IPS DF 4.7 (cell line): ENCODE results near the gene SGPL1.

Source experiments
- DNase-seq: peaks from one replicate; pipeline ENCODE4 v3.0.0-alpha.2; 2013; ENCODE audit warnings: low spot score; ENCODE audit errors: extremely low read depth

The SGPL1 gene

DNA sequence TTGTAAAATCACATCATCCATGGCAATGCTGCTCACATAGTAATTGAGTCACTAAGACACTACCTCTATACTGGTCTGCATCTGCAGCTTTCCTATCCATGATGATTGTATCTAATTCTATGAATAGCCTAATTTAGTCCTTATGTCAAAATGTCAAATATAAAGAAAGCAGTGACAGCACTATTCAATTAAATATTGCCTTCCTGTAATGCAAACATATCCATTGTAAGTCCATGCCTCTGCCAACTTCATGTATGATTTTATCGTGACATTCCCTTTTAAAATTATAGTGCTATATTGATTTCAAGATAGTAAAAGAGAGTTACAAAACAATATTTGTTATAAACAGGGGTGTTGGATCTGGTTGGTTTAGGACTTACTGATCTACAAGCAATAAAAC is 4.8 kb upstream of the SGPL1 start:
- no peak for DNase-seq

DNA sequence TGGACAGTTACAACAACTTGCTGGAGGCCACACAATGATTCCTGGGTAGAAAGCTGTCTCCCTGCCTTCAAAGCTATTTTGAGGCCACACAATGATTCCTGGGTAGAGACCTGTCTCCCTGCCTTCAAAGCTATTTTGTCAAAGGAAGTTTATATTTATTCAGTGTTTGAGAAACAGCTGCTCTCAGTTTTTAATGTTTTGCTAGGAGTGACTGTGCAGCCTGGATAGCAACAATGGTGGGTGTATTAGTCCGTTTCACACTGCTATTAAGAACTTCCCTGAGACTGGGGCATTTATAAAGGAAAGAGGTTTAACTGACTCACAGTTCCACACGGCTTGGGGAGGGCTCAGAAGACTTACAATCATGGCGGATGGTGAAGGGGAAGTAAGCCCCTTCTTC is 3.9 kb upstream of the SGPL1 start:
- DNase-seq: no peak

DNA sequence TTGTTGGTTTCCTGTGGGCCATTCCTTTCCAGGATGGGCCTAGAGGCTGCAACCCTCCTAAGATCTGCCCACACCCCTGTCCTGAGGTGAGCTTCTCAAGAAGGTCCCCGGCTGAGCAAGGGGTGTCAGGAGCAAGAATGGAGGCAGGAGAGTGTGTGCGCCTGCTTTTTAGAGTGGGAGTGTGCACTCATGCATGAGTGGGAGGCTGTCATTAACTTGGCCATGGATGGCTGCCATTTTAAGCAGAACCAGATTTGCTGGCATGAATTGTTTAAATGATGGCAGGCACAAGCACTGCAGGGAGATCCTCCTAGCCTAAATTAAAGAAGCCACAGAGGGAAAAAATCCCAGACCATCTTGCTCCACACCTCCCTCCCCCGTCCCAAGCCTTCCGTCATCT is 2.9 kb upstream of the SGPL1 start:
- DNase-seq: no peak

DNA sequence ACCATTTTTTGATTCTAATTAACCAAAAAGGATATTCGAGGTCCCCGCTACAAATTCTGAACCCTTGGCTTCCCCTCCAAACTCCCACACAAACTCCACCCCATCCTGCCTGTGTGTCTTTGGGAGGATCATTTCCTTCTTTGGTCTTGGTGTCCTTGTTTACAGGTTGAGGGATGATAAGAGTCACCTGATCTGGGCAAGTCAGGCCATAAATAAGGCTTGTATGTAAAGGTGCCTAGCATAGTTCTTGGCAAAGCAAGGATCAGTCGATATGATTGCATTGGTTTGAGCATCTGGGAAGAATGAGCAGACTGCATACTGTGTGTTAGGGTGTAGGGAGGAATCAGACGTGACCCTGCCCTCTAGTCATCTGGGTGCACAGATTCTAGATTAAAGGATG is 1.6 kb upstream of the SGPL1 start:
- no peak for DNase-seq

DNA sequence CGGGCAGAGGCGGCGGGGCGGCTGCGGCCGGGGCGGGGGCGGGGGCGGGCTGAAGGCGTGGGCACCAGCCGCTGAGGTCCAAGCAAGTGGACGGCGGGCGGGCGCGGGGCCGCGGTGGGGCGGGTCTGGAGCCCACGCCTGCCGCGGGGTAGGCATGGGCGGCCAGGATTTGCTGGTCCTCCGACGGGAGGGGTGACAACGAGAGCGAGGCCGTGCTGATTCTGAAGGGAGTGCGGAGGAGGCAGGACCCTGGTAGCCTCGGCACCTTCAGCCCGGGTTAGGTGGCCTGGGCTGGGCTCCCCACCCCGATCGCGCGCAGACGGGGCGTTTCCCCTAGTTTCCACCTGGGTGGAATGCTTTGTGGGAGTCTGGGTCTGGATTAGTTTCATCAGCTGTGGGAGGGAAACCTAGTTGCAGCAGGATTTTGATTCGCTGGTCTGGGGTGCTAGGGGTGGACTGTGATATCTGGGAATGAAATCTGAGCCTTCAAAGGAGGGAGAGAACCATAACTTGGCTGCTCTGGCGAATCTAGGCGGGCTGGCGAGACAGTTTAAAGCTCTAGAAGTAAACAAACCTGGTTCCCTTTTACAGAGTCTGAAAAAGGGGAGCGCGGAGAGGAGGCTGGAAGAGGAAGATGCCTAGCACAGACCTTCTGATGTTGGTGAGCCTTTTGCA is 609 bp downstream of the SGPL1 start:
- DNase-seq: no peak

DNA sequence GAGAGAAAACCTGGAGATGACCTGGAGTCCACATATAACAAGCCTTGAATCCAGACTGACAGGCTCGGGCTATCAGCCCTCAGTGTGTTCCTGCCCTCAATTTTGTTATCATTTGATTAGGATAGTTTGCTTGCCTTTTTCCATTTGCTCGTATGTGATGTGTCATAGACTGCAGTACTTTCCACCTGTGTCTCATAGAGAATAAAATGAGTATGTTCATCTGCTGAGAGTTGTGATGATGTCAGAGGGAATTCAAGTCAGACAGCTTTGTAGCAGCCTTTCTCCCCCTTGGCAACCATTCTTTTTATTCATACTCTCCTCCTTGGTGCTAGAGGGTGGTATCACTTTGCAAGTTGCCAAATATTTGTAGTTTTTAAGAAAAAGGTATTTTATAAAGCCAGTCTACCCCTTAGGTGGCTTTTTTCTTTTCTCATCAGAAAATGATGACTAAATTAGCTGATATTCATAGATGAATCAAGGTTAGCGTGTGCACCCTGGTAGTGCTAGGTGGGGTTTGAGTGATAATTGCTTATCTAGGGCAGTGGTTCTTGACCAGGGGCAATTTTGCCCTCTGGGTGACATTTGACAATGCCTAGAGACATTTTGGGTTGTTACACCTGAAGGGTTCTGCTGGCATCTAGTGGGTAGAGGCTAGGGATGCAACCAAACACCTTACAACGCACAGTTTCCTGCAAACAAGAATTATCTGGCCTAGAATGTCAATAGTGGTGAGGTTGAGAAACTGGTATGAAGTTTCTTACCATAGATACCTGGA is 5.4 kb downstream of the SGPL1 start:
- no peak for DNase-seq

DNA sequence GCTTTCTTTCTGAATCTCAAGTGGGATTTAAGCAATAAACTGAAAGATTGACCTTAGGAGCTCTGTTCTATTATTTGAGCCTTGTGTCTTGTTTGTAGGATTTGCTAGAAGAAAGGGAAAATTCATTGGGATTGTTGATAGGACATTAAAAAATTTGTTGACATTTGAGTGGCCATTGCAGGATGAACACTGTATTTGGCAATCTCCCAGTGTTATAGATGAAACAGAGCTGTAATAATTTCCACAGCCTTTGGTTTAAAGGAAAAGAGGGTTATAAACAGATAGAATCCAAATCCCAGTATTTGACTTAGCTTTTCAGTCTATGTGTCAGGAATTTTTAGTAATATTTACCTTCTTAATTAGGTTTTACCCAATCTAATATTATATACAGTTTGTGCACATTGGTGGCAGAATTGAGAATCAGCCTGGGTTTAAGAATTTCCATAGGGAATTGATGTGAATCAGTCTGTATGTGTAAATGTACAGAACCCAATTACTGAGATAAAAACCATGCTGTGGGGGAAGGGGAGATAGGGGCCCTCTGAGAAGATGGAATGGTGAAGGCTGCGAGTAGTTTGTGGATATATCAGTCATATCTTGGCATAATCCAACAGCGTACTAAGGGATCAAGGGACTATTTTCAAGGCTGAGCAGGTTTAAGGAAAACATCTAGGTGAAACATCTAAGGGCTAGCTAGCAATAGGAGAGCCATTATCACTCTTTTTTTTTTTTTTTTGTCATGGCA is 6.5 kb downstream of the SGPL1 start:
- DNase-seq: no peak

DNA sequence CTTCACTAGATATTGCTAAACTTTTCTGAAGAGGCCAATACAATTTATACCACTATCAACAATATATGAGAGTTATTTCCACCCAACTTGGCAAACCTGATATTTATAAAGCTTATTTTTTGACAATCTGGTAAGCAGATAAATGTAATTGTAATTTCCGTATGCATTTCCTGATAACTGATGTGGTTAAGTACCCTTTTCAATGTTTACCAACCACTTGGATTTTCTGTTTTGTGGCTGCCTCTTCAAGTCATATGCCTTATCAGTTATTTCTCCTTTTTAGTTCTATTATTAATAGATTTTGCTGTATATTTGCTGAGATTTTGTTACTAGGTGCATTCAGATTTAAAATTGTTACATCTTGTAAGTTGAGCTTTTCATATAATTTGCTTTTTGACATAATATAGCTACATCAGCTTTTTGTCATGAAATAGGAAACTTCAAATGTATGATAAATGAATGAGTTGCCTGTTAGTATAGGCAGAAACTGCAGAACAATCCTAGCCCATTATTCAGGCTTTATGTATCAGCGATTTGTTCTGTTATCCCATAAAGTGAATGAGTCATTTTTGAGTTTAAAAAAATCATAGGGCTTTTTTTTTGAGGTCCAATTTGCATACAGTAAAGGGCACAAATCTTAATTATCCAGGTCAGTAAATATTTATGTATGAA is 11.5 kb downstream of the SGPL1 start:
- DNase-seq: no peak

DNA sequence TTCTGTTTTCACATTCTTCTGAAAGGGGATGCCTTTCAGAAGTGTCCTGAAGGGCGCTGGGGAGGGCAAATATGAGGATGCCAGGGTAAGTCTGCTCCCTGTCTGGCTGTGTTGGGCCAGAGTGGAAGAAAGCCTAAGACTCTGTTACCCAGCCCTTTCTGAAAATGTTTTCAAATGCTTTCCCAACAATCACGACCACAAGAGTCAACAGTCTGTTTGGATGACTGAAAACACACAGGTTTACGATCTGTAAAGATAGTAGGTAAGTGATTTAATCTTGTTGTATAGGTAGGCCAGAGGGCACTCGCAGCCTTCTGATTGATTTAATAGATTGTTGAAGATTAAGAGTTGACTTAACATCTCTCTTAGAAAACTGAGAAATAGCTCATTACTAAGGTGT is 13.2 kb downstream of the SGPL1 start:
- DNase-seq: no peak

DNA sequence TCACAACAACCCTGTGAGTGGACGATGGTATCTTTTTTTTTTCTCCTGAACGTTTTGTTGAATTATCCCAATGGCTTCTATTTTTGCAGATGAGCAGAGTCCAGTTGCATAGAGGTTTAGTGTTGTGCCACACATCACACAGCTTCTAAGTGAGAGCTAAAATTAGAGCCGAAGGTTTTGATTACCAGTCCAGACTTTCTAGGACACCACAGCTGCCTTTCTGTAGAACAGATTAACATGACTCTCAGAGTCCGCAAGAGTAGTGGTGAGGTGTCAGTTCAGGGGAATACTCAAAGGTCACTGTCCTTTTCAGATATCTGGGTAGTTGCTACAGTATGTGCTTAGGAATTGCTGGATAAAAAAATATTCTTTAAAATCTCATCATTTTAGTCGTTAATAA is 13.8 kb downstream of the SGPL1 start:
- no peak for DNase-seq

DNA sequence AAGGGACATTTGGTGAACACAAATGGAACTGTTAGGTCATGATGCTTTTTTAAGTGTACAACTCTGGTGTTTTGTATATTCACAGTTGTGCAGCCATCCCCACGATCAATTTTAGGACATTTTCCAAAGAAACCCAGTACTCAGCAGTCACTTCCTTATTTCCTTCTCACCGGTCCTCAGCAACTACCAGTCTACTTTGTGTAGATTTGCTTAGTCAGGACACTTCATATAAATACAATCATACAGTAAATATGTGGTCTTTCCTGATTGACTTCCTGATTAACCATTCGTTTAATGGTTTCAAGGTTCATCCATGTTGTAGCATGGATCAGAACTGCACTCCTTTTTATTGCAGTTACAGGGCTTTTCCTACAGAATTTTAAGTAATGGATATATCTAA is 14.4 kb downstream of the SGPL1 start:
- no peak for DNase-seq

DNA sequence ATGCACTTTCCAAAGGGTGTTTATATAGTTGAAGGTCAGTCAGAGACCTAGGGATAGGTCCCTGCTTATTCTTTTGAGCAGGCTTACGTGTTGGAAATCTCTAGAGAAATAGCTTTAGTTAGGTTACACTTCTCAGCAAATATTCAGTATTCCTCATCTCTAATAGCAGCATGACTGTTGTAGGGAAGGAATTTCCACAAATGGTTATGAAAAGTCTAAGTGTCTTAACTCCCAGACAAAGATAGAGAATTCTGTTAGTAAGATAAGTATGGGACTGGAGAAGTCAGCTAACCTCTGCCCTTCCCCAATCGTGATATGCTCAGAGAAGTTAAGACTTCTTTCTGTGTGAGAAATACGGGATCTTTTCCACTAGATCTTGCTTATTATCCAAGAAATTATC is 16.5 kb downstream of the SGPL1 start:
- no peak for DNase-seq

DNA sequence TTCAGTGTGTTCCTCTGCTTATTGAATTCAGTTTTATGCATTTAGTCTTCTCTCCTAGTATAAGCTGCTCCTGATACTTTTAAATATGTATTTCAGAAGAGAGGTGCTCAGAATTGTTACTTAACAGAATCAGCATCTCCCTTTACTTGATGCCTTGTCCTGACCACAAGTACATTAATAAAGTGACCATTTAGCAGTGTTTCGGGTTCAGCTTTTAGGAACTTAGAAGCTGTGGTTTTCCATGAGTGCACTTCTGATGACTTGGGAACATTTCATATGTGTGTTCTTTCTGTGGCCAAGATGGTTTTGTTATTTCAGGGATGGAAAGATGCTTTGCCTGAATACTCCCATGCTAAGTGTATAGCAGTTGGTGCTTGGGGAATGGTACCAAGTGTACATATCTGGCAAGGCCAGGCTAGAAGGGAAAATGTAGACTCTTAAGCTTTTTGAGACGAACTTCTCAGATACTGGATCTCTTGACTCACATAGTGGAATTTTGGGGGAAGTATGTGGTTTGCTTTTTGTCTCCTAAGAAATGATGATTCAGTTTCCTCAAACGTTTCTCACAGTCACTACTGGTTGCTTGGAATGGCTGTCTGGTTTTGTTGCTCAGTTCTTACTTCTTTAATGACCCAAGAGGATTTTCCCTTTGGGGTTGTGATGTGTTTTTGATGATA is 17.2 kb downstream of the SGPL1 start:
- DNase-seq: no peak

DNA sequence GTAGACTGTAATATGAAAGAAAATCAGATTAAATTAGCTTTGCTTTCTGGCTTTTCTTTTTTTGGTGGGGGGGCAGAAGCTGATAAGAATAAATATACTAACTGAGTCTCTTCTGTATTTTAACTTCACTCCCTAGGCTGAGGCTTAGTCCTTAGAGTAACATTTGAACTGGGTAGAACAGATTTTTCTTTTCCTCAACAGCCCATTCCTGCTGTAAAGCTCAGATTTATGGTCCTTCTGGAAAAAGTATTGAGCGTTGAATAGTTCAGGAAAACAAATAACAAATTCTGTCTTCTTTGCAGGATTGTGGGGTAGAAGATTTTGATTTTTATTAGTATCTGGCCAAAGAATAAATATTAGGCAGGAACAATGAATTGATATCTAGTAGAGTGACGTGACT is 17.9 kb downstream of the SGPL1 start:
- no peak for DNase-seq

DNA sequence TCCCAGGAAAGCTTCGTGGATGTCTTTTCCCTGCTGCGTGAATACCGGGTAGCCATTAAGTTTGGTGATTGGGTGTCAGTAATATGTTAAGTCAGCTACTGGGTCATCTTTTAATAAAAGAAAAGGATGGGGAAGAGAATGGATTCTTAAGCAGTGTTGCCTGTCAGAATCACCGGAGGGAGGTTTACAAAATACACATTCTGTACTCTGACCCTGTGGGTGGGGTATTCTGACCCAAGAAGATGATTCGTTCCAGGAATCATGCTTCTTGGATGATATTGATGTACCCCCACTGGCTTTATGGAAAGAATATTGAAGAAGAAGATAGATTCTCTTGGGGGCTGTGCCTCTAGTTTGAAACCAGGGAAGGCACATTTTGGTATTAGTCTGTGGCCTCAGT is 18.3 kb downstream of the SGPL1 start:
- no peak for DNase-seq

DNA sequence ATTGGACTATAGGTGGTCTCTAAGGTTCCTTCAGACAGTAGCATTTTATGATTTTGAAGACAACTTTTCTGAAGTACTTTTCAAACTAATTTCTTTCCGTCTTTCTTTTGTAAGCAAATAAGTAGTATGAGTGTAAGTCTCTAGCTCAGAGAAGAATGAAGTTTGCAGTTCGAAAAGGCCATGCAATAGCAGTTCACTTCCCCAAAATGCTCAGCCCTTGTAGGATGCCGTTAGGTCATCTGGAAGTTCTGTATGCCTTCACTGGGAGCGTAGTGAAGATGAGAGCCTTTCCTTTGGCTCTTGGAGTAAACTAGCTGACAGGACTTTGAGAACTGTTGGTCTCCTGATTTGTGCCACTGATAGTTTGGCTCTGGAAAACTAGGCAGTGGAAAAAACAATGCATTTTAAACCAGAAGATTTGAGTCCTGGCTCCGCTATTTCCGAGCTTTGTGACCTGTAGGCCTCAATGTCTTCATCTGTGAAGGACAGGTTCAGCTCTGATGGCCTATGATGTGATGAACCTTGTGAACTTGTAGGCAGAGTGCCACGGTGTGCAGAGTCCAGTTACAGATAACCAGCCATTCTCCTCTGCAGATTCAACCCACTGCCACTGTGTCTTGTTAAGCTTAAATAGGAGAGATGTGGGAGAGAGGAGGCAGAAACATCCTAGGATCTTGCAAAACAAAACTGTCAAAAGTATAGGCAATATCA is 18.8 kb downstream of the SGPL1 start:
- DNase-seq: no peak

DNA sequence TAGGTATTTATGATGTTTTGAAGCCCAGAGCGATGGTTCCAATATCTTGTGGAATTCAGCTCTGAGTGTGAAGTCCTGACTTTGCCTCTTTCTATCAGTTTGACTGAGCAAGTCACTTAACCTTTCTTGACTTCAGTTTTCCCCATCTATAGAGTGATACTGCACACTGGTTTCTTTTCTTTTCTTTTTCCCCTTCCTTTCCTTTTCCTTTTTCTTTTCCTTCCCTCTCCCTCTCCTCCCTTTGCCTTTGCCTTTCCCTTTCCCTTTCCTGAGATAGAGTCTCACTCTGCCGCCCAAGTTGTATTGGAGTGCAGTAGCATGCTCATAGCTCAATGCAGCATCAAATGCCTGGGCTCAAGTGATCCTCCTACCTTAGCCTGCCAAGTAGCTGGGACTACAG is 20.6 kb downstream of the SGPL1 start:
- no peak for DNase-seq

DNA sequence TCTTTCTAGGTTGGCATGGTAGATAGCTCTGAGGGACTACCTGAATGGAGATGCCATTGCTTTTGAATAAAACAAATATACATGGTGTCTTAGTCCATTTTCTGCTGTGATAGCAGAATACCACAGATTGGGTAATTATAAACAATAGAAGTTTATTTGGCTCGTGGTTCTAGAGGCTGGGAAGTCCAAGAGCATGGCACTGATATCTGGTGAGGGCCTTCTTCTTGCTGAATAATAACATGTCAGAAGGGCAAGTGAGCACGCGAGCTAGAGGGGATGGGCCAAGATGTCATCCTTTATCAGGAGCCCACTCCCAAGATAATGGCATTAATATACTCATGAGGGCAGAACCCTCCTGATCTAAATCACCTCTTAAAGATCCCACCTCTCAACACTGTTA is 21.9 kb downstream of the SGPL1 start:
- no peak for DNase-seq

DNA sequence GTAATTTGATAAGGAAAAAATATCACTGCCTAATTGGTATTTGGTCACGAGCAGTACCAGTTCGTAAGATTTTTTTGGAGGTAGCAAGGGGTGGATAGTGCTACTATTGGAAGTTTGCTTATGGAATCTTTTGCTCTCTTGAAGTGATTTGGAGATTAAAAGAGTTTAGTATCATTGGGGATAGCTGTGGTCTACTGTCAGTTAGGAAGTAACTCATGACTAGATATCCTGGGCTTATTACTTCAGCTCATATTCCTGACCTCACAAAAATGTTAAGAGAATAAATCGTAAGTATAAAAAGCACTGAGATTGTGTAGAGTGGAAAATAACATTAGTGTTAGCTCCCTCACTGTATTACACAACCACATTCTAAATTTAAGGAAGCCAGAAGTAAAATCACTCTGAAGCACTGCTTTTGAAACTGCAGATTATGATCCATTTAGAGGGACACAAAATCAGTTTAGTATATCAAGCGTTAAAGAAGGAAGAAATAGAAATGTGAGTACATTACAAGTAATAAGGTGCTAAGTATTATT is 22.6 kb downstream of the SGPL1 start:
- DNase-seq: no peak

DNA sequence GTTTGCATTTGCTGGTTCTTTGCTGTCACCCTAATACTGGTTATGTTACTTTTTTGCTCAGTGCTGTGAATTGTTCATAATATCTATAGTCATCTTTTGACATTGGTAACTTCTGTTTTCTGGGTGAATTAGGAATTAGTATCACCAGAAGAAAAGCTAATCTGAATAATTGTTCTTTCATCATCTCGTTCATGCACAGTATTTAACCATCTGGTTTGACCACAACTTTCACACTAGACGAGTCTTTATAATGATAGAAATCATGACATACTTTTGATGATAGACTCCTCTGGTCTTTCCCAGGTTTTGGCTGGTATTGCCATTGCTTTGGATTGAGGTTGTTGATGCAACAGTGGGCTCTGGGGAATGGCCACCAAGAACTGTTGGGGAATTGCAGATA is 25.1 kb downstream of the SGPL1 start:
- DNase-seq: no peak

DNA sequence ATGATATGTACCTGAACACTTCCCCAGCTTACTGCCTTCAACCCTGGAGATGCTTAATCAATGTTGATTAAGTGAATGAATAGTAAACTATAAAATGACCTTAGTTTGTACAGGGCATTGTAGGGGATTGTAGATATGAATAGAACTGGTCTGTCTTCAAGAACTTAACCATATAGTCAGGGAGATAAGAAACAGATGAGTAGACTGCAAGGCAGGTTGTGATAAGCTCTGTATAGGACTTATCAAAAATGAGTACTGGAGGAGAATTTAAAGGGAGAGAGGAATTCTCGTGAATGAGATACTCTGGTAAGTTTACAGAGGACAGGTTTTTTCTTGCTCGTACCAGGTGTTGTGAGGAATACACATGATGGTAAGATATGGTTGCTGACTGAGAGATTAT is 27.6 kb downstream of the SGPL1 start:
- DNase-seq: no peak
